GM23338 (cell line): Measurements from ENCODE around the gene STK16.

ENCODE experiments used
- CREB1 ChIP-seq: fragments of 250-450 bp; sonication (Bioruptor Pico); IDR thresholded peaks from 2 replicates; pipeline ENCODE4 v1.5.0; 2020; ENCODE audit warnings: low read depth, mild to moderate bottlenecking, moderate library complexity
- EZH2 ChIP-seq: fragments of 200-600 bp; sonication (generic); IDR thresholded peaks from one replicate; pipeline ENCODE4 v1.8.0; 2017; ENCODE audit warnings: antibody characterized with exemption, mild to moderate bottlenecking, low read depth; ENCODE audit not compliant: unreplicated experiment
- POLR2AphosphoS5 ChIP-seq: IDR thresholded peaks from 2 replicates; pipeline ENCODE4 v1.6.1; 2016; ENCODE audit warnings: antibody characterized with exemption, low read depth
- STAT1 ChIP-seq: IDR thresholded peaks from one replicate; pipeline ENCODE4 v1.6.1; 2016; ENCODE audit warnings: antibody characterized with exemption; ENCODE audit not compliant: unreplicated experiment
- TF ChIP-seq, protein P1 (sequence below), 2 experiments: fragments of 200-600 bp in 1 of 2; sonication (generic) in 1 of 2; conservative IDR thresholded peaks; 2 replicates each; pipeline versions ENCODE4 v1.5.1 to v1.6.1; 2016 to 2017; ENCODE audit warnings: antibody characterized with exemption in 2 of 2, low read depth in 2 of 2, mild to moderate bottlenecking in 2 of 2, moderate library complexity in 1 of 2
- TF ChIP-seq, protein P2 (sequence below): IDR thresholded peaks from one replicate; pipeline ENCODE4 v1.6.1; 2018; ENCODE audit warnings: antibody characterized with exemption; ENCODE audit not compliant: unreplicated experiment

DNA sequence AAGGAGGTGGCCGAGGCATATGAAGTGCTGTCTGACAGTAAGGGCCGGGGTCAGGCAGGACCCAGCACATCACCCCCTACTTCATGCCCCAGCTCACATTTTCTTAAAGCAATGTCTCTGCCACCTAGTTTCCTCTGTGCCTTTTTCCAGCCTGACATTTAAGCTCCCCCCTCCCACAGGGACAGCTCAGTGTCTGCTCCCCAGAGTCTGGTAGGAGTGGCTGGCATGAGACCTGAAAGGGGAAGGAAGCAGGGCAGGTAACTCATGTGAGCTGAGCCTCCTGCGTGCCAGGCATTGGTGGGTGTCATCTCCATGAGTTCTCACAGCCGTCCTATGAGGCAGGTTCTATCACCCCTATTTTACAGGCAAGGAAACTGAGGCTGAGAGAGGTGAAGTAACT, 35.4 kb downstream of the STK16 start:
- TF ChIP-seq, protein P1, sequence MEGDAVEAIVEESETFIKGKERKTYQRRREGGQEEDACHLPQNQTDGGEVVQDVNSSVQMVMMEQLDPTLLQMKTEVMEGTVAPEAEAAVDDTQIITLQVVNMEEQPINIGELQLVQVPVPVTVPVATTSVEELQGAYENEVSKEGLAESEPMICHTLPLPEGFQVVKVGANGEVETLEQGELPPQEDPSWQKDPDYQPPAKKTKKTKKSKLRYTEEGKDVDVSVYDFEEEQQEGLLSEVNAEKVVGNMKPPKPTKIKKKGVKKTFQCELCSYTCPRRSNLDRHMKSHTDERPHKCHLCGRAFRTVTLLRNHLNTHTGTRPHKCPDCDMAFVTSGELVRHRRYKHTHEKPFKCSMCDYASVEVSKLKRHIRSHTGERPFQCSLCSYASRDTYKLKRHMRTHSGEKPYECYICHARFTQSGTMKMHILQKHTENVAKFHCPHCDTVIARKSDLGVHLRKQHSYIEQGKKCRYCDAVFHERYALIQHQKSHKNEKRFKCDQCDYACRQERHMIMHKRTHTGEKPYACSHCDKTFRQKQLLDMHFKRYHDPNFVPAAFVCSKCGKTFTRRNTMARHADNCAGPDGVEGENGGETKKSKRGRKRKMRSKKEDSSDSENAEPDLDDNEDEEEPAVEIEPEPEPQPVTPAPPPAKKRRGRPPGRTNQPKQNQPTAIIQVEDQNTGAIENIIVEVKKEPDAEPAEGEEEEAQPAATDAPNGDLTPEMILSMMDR (conservative IDR thresholded peaks at IDR 0.05; ENCODE audit: low read depth in 2 of 2): no peak
- no peak for TF ChIP-seq POLR2AphosphoS5
- no peak for TF ChIP-seq EZH2
- no peak for TF ChIP-seq STAT1
- TF ChIP-seq CREB1 (CRISPR knock-in tag): no peak
- TF ChIP-seq, protein P2, sequence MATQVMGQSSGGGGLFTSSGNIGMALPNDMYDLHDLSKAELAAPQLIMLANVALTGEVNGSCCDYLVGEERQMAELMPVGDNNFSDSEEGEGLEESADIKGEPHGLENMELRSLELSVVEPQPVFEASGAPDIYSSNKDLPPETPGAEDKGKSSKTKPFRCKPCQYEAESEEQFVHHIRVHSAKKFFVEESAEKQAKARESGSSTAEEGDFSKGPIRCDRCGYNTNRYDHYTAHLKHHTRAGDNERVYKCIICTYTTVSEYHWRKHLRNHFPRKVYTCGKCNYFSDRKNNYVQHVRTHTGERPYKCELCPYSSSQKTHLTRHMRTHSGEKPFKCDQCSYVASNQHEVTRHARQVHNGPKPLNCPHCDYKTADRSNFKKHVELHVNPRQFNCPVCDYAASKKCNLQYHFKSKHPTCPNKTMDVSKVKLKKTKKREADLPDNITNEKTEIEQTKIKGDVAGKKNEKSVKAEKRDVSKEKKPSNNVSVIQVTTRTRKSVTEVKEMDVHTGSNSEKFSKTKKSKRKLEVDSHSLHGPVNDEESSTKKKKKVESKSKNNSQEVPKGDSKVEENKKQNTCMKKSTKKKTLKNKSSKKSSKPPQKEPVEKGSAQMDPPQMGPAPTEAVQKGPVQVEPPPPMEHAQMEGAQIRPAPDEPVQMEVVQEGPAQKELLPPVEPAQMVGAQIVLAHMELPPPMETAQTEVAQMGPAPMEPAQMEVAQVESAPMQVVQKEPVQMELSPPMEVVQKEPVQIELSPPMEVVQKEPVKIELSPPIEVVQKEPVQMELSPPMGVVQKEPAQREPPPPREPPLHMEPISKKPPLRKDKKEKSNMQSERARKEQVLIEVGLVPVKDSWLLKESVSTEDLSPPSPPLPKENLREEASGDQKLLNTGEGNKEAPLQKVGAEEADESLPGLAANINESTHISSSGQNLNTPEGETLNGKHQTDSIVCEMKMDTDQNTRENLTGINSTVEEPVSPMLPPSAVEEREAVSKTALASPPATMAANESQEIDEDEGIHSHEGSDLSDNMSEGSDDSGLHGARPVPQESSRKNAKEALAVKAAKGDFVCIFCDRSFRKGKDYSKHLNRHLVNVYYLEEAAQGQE: no peak
